Measurements from ENCODE around the gene PRICKLE3.
"Not testable (repeated sequence)": the region's sequence is repeated elsewhere in the genome, so short reads cannot be mapped to it uniquely, and the experiment has no call there.

Gene PRICKLE3

DNA sequence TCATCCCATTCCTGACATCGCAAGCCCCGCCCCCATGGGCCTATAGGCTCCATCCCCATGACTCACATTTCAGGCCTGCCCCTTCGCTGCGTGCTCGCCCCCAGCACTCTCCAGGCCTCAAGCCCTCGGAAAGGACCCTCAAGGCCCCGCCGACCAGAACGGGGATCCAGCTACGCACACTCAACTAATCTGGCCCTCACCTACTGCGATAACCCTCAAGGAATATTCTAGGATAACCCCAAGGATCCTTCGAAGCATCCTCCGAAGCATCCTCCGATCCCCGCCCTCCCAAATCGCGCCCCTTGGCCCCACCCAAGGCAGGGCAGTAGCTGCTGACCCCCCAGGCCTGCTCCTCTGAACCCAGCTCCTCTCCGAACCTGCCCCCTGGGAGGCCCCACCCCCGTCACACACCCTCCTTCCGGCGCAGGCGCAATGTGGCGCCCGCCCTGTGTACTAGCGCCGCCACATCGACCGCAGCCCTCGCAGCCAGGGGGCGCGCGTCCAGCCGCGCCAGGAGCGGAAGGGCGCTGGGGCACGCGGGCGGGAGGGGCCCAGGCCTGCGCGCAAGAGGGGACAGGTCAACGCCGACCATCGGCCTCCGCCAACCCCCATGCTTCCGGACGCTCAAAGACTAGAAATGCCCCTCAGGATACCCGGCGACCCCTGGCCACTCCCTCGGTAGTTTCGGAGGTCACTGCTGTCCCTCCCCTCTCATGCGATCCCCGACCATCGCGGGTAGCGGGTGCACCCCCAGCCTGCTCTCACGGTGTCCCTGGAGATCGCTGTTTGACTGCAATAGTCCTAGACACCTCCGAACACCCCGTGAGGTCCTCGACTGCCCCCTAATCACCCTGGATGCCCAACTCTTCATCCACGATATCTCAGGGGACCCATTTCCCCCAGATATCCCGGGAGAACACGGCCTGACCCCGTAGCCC is 30.0 kb downstream of the PRICKLE3 start:
- peak; percentile 86 for DNase-seq (ENCODE audit: low read depth)

DNA sequence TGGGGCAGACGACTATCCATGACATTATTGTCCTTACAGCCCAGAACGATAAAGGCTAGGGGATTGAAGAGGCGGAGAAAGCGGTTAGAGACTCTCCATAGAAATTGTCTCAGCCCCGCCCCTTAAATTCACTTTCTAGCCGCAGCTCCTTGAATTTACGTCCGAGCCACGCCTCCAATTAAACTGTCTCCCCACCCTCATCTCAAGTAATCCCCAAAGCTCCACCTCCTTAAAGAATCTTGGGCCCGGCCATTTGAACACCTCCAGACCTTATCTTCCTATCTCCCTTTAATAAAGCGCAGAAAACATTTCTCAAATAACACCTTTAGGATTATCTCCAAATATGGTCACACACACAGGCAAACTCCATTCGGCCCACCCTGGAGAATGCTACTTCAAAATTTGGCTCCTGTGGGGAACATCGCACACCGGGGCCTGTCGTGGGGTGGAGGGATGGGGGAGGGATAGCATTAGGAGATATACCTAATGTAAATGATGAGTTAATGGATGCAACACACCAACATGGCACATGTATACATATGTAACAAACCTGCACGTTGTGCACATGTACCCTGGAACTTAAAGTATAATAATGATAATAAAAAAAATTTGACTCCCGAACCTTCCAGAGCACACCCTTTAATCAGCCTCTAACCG is 30.8 kb downstream of the PRICKLE3 start:
- DNase-seq (ENCODE audit: low read depth): peak; percentile 59

DNA sequence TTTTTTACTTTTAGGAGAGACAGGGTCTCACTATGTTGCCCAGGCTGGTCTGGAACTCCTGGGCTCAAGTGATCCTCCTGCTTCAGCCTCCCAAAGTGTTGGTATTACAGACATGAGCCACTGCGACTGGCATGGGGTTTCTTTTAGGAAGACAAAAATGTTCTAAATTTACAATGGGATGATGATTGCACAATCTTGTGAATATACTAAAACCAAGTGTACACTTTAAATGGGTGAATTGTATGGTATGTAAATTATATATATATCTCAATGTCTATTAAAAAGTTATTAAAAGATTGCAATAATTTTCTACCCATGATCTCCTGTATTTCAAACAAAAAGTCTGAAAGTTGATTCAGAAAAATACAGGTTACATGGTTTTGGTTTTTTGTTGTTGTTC is 32.7 kb downstream of the PRICKLE3 start:
- no peak for DNase-seq (ENCODE audit: low read depth)

DNA sequence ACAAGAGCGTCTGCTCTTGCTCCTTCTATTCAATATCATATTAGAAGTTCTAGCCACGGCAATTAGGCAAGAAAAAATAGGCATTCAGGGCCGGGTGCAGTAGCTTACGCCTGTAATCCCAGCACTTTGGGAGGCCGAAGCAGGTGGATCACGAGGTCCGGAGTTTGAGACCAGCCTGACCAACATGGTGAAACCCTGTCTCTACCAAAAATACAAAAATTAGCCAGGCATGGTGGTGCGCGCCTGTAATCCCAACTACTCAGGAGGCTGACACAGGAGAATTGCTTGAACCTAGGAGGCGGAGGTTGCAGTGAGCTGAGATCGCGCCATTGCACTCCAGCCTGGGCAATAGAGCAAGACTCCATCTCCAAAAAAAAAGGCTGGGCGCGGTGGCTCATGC is 36.9 kb downstream of the PRICKLE3 start:
- not testable (repeated sequence) for DNase-seq (ENCODE audit: low read depth)

DNA sequence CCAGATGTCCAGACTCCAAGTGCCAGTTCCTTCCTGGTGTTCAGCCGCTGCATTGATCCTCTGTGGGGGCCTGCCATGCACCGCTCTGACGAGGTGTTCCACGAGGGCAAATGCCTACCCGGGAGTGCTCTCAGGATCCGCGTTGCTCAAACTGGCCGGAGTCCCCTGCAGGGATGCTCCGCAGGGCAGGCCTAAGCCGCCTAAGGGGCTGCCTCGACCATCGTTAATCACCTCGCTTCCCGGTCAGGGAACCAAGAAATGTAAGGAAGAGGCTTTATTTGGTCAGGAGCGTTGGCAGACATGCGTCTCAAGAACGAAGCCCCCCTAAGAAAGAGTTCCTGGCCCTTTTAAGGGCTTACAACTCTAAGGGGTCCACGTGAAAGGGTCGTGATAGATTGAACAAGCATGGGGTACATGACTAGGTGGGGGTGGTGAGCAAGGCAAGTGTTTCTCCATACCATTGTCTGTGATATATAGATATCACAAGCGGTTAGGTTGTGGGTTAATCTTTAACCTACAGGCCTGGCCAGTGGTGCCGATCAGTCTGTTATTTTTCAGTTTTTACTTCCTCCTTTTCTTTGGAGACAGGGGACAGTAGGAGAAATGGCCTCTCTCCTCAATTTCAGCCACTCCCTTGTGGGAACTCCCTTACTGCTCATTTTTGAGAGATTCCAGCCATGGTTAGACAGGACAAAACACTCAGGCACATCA is 37.6 kb downstream of the PRICKLE3 start:
- DNase-seq (ENCODE audit: low read depth): not testable (repeated sequence)

DNA sequence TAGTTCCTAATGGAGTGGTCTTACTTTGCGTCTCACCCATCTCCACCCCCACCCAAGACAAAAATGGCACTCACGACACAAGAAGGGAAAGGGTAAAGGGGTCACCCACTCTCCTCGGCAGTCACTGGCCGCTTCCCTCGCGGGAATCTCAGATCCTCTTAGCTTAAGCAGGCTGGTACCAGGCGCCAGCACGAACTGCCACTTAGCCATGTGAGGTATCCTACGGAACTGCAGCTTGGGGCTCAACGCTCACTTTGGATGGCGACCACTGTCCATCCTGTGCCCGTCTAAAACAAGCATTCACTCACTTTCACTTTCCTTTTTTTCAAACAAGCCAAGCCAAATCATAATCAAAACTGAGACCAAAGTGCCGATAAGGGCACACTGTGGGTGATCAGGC is 38.2 kb downstream of the PRICKLE3 start:
- no peak for DNase-seq (ENCODE audit: low read depth)

DNA sequence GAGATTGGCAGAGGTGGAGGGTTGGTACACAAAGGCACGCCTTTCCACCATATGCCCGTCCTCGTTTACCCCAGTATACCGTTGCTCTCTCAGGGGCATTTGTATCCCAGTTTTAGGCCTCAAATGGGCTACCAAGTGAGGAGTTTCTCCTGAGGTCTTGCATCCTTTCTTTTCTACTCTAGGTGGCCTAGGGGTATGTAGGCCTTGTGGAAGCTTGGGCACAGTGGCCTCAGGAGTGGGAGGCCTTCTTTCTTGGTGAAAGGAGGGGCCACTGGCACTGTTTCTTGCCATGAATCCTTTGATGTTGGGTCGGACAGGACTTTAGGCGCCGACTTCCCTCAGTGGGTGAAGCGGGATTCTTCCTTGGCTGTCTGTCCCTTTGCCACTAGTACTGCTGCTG is 38.9 kb downstream of the PRICKLE3 start:
- DNase-seq (ENCODE audit: low read depth): no peak

DNA sequence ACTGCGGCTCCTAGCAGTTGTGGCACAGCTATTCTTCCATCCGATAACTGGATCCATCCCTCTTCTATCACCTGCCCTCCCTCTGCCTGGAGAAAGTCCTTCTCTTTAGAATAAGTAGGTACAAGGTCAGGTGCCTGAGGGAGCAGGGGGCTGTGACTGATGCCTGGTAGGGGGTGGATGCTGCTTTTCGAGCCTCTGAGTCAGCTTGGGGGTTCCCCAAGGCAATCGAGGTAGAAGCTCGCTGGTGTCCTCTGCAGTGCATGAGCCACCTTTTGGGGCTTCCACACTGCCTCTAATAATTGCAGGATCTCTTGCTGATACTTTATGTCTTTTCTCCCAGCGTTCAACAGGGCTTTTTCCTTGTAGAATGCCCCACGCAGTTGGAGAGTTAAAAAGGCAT is 43.0 kb downstream of the PRICKLE3 start:
- DNase-seq (ENCODE audit: low read depth): not testable (repeated sequence)

DNA sequence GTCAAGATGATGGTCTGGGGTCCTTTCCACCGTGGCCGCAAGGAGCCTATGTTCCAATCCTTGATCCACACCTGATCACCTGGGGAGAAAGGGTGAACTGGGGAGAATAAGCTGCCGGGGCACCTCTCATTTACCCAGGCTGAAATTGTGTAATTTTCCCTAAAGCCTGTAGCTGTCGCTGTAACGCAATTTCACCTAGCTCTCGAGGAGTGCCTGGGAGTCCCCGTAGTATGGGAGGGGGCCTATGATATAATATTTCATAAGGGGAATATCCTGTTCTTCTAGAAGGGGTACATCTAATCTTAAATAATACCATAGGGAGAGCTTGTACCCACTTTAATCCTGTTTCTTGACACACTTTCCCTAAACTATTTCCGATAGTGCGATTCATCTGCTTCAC is 43.9 kb downstream of the PRICKLE3 start:
- DNase-seq (ENCODE audit: low read depth): not testable (repeated sequence)

DNA sequence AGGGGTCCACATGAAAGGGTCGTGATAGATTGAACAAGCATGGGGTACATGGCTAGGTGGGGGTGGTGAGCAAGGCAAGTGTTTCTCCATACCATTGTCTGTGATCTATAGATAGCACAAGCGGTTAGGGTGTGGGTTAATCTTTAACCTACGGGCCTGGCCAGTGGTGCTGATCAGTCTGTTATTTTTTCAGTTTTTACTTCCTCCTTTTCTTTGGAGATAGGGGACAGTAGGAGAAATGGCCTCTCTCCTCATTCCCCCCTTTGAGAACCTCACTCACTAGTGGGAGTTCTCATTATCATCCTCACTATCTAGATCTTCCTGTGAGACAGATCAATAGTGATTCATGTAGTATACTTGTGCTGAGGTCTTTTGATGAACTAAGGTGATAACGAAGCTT is 46.5 kb downstream of the PRICKLE3 start:
- no peak for DNase-seq (ENCODE audit: low read depth)

DNA sequence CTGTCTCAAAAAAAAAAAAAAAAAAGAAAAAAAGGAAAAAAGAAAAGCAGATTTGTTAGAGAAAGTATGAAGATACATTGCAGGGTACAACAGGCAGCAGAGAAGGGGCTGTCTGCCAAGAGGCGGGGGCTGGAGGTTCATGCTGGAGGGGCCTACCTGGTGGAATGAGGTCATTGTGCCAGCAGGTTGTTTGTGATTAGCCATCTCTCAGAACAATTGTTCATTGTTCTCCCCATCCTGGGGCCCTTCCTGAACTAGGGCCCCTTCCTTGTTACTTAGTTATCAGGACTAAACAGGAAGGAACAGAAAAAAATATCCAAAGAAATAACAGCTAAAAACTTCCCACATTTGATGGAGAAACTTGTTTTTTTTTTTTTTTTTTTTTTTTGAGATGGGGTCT is 48.7 kb downstream of the PRICKLE3 start:
- no peak for DNase-seq (ENCODE audit: low read depth)

DNA sequence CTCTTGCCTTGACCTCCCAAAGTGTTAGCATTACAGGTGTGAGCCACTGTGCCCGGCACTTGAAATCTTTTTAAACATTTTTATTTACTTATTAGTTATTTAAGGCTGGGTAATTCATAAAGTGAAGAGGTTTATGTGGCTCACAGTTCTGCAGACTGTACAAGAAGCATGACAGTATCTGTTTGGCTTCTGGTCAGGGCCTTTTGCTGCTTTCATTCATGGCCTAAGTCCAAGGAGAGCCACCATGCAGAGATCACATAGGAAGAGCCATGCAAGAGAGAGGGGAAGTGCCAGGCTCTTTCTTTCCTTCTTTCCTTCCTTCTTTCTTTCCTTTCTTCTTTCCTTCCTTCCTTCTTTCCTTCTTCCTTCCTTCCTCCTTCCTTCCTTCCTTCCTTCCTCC is 52.4 kb downstream of the PRICKLE3 start:
- DNase-seq (ENCODE audit: low read depth): no peak

DNA sequence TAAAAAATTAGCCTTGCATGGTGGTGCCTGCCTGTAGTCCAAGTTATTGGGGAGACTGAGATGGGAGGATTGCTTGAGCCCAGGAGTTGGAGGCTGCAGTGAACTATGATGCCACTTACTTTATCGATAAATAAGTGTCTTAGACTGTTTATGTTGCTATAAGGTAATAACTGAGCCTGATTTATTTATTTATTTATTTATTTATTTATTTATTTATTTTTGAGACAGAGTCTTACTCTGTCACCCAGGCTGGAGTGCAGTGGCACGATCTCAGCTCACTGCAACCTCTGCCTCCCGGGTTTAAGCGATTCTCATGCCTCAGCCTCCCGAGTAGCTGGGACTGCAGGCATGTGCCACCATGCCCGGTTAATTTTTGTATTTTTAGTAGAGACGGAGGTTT is 53.9 kb downstream of the PRICKLE3 start:
- DNase-seq (ENCODE audit: low read depth): not testable (repeated sequence)

DNA sequence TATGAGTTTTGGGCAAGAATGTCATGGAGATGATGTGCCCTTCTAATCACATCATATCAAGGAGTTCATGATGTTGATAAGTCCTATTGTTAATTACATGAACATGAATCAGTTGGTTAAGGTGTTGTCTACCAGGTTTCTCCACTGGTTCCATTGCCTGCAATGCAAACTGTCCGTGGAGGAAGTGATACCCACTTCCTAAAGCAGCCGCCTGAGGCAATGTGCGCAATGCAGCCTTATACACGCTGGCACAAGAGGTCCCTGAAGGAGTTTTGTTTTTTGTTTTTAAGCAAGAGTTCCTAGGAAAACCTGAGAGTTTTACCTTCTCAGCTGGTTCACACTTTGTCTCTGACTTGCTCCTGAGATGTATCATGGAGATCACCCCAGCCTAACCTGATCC is 56.7 kb downstream of the PRICKLE3 start:
- DNase-seq (ENCODE audit: low read depth): no peak

DNA sequence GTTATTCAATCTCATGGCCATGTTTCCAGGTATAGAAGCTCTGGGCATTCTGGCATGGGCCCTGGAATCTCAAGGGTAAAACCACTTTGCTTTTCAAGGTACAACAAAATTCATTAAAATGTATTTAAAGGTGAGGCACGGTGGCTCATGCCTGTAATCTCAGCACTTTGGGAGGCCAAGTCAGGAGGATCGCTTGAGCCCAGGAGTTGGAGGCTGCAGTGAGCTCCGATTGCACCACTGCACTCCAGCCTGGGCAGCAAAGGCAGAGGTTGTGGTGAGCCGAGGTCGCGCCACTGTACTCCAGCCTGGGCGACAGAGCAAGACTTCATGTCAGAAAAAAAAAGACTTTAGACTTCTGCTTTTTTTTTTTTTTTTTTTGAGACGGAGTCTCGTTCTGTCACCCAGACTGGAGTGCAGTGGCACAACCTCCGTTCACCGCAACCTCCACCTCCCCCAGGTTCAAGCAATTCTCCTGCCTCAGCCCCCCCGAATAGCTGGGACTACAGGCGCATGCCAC is 58.4 kb downstream of the PRICKLE3 start:
- DNase-seq (ENCODE audit: low read depth): not testable (repeated sequence)

Data from fibroblast of gingiva (primary cell).